HUES48 (cell line): ENCODE data around the gene ICAM1.

Experiments used
- H3K27ac ChIP-seq: one replicate; pipeline ENCODE4 v1.7.0; 2013; ENCODE audit warnings: low read depth, low read length, inconsistent platforms
- H3K27me3 ChIP-seq: 2 replicates; pipeline ENCODE4 v1.6.1; 2013; ENCODE audit warnings: mild to moderate bottlenecking, low read length; ENCODE audit not compliant: control insufficient read depth, insufficient read depth
- H3K36me3 ChIP-seq: 2 replicates; pipeline ENCODE4 v1.6.1; 2013; ENCODE audit warnings: low read length; ENCODE audit not compliant: control insufficient read depth, insufficient read depth
- H3K4me1 ChIP-seq: 2 replicates; pipeline ENCODE4 v1.6.1; 2013; ENCODE audit warnings: mild to moderate bottlenecking, low read length; ENCODE audit not compliant: control insufficient read depth, insufficient read depth
- H3K4me3 ChIP-seq: 2 replicates; pipeline ENCODE4 v1.5.1; 2013; ENCODE audit warnings: mild to moderate bottlenecking, low read depth, low read length
- H3K9ac ChIP-seq: 2 replicates; pipeline ENCODE4 v1.6.1; 2013; ENCODE audit warnings: mild to moderate bottlenecking, low read depth, low read length, moderate library complexity
- H3K9me3 ChIP-seq: 2 replicates; pipeline ENCODE4 v1.6.1; 2013; ENCODE audit warnings: low read length; ENCODE audit not compliant: control insufficient read depth, insufficient read depth

The ICAM1 gene

GRCh38 chr19:10260141-10260584, 10.8 kb upstream of the ICAM1 start:
- Histone ChIP-seq H3K4me1 (no peaks in the 10 kb centered on the region), H3K9ac (no peak overlapping the region), H3K4me3 (no peak overlapping the region), H3K9me3 (no peaks in the 10 kb centered on the region), H3K27ac (no peak overlapping the region), H3K36me3 (peaks cover 37% of the 10 kb centered on the region), H3K27me3 (no peaks in the 10 kb centered on the region)

GRCh38 chr19:10262771-10263170, 8.1 kb upstream of the ICAM1 start:
- H3K9ac ChIP-seq, result no peak overlapping the region

GRCh38 chr19:10266706-10267105, 4.2 kb upstream of the ICAM1 start:
- H3K9me3 ChIP-seq, result no peaks in the 10 kb centered on the region
- 0 out of 2 replicates have a peak, but pooled peaks cover 4% of the 10 kb centered on the region for H3K4me1 ChIP-seq
- no peaks in the 10 kb centered on the region for H3K36me3 ChIP-seq
- H3K27ac ChIP-seq, result no peak overlapping the region
- H3K4me3 ChIP-seq, result no peak overlapping the region
- H3K9ac ChIP-seq, result no peak overlapping the region
- peaks cover 22% of the 10 kb centered on the region for H3K27me3 ChIP-seq

More at GRCh38 chr19:10262771-10263170, 8.1 kb upstream of the ICAM1 start:
- Histone ChIP-seq H3K27me3 (no peaks in the 10 kb centered on the region), H3K4me1 (no peaks in the 10 kb centered on the region), H3K9me3 (no peaks in the 10 kb centered on the region), H3K36me3 (peaks cover 16% of the 10 kb centered on the region), H3K27ac (no peak overlapping the region), H3K4me3 (no peak overlapping the region)

DNA sequence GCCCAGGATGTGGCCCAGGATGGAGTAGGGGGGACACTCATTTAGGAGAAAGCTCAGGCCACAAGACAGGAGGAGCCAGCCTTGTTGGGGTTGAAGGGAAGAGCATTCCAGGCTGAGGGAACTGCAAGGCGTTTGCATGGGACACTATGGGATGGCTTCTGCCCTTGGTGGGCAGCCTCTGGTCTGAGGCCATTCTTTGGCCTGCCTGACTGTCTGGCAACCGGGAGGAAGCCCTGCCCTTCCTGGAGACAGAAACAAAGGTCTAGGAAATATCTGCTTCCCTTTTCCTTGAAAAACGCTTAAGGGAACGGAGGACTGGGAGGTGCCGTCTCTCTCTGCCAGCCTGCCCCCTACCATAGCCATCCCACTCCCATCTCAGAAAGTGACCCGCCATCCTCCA, 2.8 kb upstream of the ICAM1 start:
- Histone ChIP-seq H3K9ac (no peak overlapping the region), H3K4me3 (no peak overlapping the region), H3K4me1 (0 out of 2 replicates have a peak, but pooled peaks cover 5% of the 10 kb centered on the region), H3K27me3 (peaks cover 28% of the 10 kb centered on the region), H3K36me3 (no peaks in the 10 kb centered on the region), H3K27ac (no peak overlapping the region), H3K9me3 (no peaks in the 10 kb centered on the region)

DNA sequence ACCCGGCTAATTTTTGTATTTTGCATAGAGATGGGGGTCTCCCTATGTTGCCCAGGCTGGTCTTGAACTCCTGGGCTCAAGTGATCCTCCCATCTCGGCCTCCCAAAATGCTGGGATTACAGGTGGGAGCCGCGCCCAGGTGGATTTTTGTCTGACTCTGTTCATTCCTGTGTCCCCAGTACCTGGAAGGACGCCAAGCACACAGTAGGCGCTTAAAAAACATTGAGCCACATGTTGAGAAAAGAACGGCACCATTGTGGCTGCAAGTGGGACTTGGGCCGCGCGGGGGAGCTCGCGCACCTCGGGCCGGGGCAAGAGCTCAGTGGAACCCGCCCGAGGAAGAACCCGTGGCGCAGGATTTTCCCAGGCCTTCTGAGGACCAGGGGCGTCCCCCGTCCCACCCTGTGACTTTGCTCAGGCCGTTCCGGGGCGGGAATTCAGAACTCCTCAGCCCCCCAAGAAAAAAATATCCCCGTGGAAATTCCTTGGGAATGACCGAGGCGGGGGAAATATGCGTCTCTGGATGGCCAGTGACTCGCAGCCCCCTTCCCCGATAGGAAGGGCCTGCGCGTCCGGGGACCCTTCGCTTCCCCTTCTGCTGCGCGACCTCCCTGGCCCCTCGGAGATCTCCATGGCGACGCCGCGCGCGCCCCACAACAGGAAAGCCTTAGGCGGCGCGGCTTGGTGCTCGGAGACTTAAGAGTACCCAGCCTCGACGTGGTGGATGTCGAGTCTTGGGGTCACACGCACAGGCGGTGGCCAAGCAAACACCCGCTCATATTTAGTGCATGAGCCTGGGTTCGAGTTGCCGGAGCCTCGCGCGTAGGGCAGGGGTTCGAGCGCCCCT, 1.4 kb upstream of the ICAM1 start:
- peak overlapping the region; percentile 59 for H3K4me3 ChIP-seq
- H3K4me1 ChIP-seq, result 0 out of 2 replicates have a peak, but pooled peaks cover 5% of the 10 kb centered on the region
- no peak overlapping the region for H3K27ac ChIP-seq
- no peaks in the 10 kb centered on the region for H3K36me3 ChIP-seq
- H3K9ac ChIP-seq, result no peak overlapping the region
- no peaks in the 10 kb centered on the region for H3K9me3 ChIP-seq
- peaks cover 28% of the 10 kb centered on the region for H3K27me3 ChIP-seq

- Histone ChIP-seq H3K27ac (no peak overlapping the region), H3K9ac (no peak overlapping the region), H3K4me3 (peak overlapping the region; percentile 59), H3K27me3 (peaks cover 28% of the 10 kb centered on the region), H3K4me1 (0 out of 2 replicates have a peak, but pooled peaks cover 5% of the 10 kb centered on the region), H3K36me3 (no peaks in the 10 kb centered on the region), H3K9me3 (no peaks in the 10 kb centered on the region)
Measured at GRCh38 chr19:10270180-10270615, 722 bp upstream of the ICAM1 start.

GRCh38 chr19:10271543-10272086, 695 bp downstream of the ICAM1 start:
- H3K4me3 ChIP-seq, result peak overlapping the region; percentile 59; the same call in 1 of the 2 replicates
- 0 out of 2 replicates have a peak, but pooled peaks cover 5% of the 10 kb centered on the region for H3K4me1 ChIP-seq
- no peaks in the 10 kb centered on the region for H3K36me3 ChIP-seq
- H3K27me3 ChIP-seq, result peaks cover 28% of the 10 kb centered on the region
- H3K9me3 ChIP-seq, result no peaks in the 10 kb centered on the region
- no peak overlapping the region for H3K27ac ChIP-seq
- no peak overlapping the region for H3K9ac ChIP-seq

GRCh38 chr19:10274589-10274988, 3.7 kb downstream of the ICAM1 start:
- Histone ChIP-seq H3K27me3 (peaks cover 27% of the 10 kb centered on the region), H3K9ac (no peak overlapping the region), H3K27ac (no peak overlapping the region), H3K9me3 (no peaks in the 10 kb centered on the region), H3K4me3 (no peak overlapping the region), H3K36me3 (no peaks in the 10 kb centered on the region), H3K4me1 (0 out of 2 replicates have a peak, but pooled peaks cover 5% of the 10 kb centered on the region)

- no peaks in the 10 kb centered on the region for H3K36me3 ChIP-seq
- H3K4me3 ChIP-seq, result no peak overlapping the region
- no peak overlapping the region for H3K27ac ChIP-seq
- H3K4me1 ChIP-seq, result no peaks in the 10 kb centered on the region
- H3K27me3 ChIP-seq, result no peaks in the 10 kb centered on the region
- H3K9ac ChIP-seq, result no peak overlapping the region
- no peaks in the 10 kb centered on the region for H3K9me3 ChIP-seq
Measured at GRCh38 chr19:10277795-10278589, 7.1 kb downstream of the ICAM1 start.

DNA sequence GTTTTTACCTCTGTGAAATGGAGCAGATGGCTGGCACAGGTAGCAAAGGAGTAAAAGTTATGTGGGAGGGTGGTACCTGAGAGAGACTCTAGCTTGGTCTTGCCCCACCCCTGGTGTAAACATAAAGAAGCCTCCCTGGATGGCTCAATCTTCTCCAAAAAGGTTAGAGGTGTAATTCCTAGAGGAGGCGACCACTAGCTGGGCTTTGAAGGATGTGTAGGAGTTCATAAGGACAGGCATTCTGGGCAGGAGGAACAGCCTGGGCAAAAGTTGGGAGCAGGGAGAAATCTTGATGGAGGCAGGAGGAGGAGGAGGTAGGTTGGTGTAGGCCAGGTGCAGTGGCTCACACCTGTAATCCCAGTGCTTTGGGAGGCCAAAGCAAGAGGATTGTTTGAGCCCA, 8.0 kb downstream of the ICAM1 start:
- no peak overlapping the region for H3K4me3 ChIP-seq
- no peaks in the 10 kb centered on the region for H3K36me3 ChIP-seq
- no peaks in the 10 kb centered on the region for H3K4me1 ChIP-seq
- no peak overlapping the region for H3K9ac ChIP-seq
- H3K27me3 ChIP-seq, result no peaks in the 10 kb centered on the region
- no peak overlapping the region for H3K27ac ChIP-seq
- no peaks in the 10 kb centered on the region for H3K9me3 ChIP-seq
